Uterus (tissue), 4 donors: ENCODE results near the gene NDUFAF4. TPM values are rescaled to one million over a fixed set of nuclear protein-coding genes. Genes with fewer than 3 reads are reported as not detected.

Experiments
- DNase-seq, 2 donors: peaks; one replicate each; pipeline ENCODE4 v3.0.0-alpha.2; 2019 to 2020
- H3K27ac ChIP-seq, 2 donors: fragments of 200-600 bp; sonication (generic); 1 replicate in 1 of 2; 2 replicates in 1 of 2; pipeline ENCODE4 v1.5.1; 2016 to 2018
- H3K27me3 ChIP-seq, 2 donors: fragments of 200-600 bp; sonication (generic); one replicate each; pipeline ENCODE4 v1.5.1; 2018 to 2019; ENCODE audit warnings: control low read depth in 1 of 2
- H3K36me3 ChIP-seq, 2 donors: fragments of 200-600 bp; sonication (generic); one replicate each; pipeline ENCODE4 v1.5.1; 2019; ENCODE audit warnings: control low read depth in 1 of 2
- H3K4me1 ChIP-seq, 2 donors: fragments of 200-600 bp; sonication (generic); one replicate each; pipeline ENCODE4 v1.5.1; 2018 to 2019; ENCODE audit warnings: control low read depth in 1 of 2
- H3K4me3 ChIP-seq, 2 donors: fragments of 200-600 bp; sonication (generic); 1 replicate in 1 of 2; 2 replicates in 1 of 2; pipeline ENCODE4 v1.5.1; 2018 to 2019; ENCODE audit warnings: mild to moderate bottlenecking in 1 of 2
- H3K9me3 ChIP-seq, 2 donors: fragments of 200-600 bp; sonication (generic); one replicate each; pipeline ENCODE4 v1.5.1; 2019; ENCODE audit warnings: control low read depth in 1 of 2
- CTCF ChIP-seq, 4 experiments: fragments of 200-600 bp in 2 of 4; fragments of 450-650 bp in 2 of 4; sonication (generic) in 2 of 4; IDR thresholded peaks; one replicate each; pipeline ENCODE4 v1.5.1; 2016 to 2019; ENCODE audit warnings: antibody characterized with exemption in 4 of 4, mild to moderate bottlenecking in 2 of 4, moderate library complexity in 1 of 4
- POLR2A ChIP-seq, 2 donors: fragments of 450-650 bp; IDR thresholded peaks; one replicate each; pipeline ENCODE4 v1.6.1; 2016; ENCODE audit warnings: antibody characterized with exemption in 2 of 2, mild to moderate bottlenecking in 1 of 2, moderate library complexity in 1 of 2
- intact Hi-C: fragments of 100-400 bp; cut with DNase I; formaldehyde crosslinking; loops from one replicate; pipeline ENCODE4 v1.15.1; 2023; ENCODE audit warnings: low total_unique reads
- total RNA-seq, 4 donors: library from RNA; depleted of rRNA in 3 of 4; stranded (reverse); fragments of >200 nt in 3 of 4; gene quantifications; one replicate each; pipeline versions ENCODE4 v1.1.0 to v1.2.4, GENCODE V29; 2014 to 2023
- donor health status: DM: yes; HTN: yes; CAD: no.

Gene NDUFAF4
- total RNA-seq, 4 donors from 2014 or later: 21.1 to 88.6 (median 29.1) TPM

GRCh38 chr6:96926425-96926824, 28.7 kb upstream of the NDUFAF4 start:
- intact Hi-C loops: no loop called here
- H3K4me1 ChIP-seq: no peaks in the 10 kb centered on the region
- H3K27ac ChIP-seq: no peak overlapping the region
- no peaks in the 10 kb centered on the region for H3K36me3 ChIP-seq
- DNase-seq: no peak
- H3K4me3 ChIP-seq: no peak overlapping the region
- TF ChIP-seq CTCF (IDR thresholded peaks at IDR 0.05) (no peak), POLR2A (IDR thresholded peaks at IDR 0.05) (no peak)
- H3K27me3 ChIP-seq: no peaks in the 10 kb centered on the region
- H3K9me3 ChIP-seq: no peaks in the 10 kb centered on the region

- no peaks in the 10 kb centered on the region for H3K27me3 ChIP-seq
- no peaks in the 10 kb centered on the region for H3K36me3 ChIP-seq
- peak overlapping the region in 1 of 2 donors; percentile 69 for H3K4me3 ChIP-seq
- no peaks in the 10 kb centered on the region for H3K4me1 ChIP-seq
- no peak for DNase-seq
- H3K27ac ChIP-seq: no peak overlapping the region
- no peaks in the 10 kb centered on the region for H3K9me3 ChIP-seq
- TF ChIP-seq CTCF (IDR thresholded peaks at IDR 0.05) (no peak), POLR2A (IDR thresholded peaks at IDR 0.05) (no peak)
- intact Hi-C loops: no loop called here
Measured at GRCh38 chr6:96925290-96925687, 27.6 kb upstream of the NDUFAF4 start.

- no peak for TF ChIP-seq POLR2A (IDR thresholded peaks at IDR 0.05)
- intact Hi-C loops: no loop called here
- Histone ChIP-seq H3K4me1 (no peaks in the 10 kb centered on the region), H3K9me3 (no peaks in the 10 kb centered on the region), H3K36me3 (no peaks in the 10 kb centered on the region), H3K27ac (peak overlapping the region; percentile 69 to 82), H3K4me3 (peak overlapping the region; percentile 50 to 69), H3K27me3 (no peaks in the 10 kb centered on the region)
- no peak for DNase-seq
Measured at GRCh38 chr6:96923871-96924493, 26.3 kb upstream of the NDUFAF4 start.

GRCh38 chr6:96923400-96923799, 25.7 kb upstream of the NDUFAF4 start:
- intact Hi-C loops: no loop called here
- TF ChIP-seq CTCF (IDR thresholded peaks at IDR 0.05) (no peak), POLR2A (IDR thresholded peaks at IDR 0.05) (no peak)
- no peaks in the 10 kb centered on the region for H3K27me3 ChIP-seq
- peak overlapping the region; percentile 69 to 82 for H3K27ac ChIP-seq
- DNase-seq: no peak
- H3K9me3 ChIP-seq: no peaks in the 10 kb centered on the region
- H3K4me1 ChIP-seq: no peaks in the 10 kb centered on the region
- no peaks in the 10 kb centered on the region for H3K36me3 ChIP-seq
- no peak overlapping the region for H3K4me3 ChIP-seq

GRCh38 chr6:96917098-96917497, 19.4 kb upstream of the NDUFAF4 start:
- DNase-seq: no peak
- Histone ChIP-seq H3K36me3 (no peaks in the 10 kb centered on the region), H3K4me1 (no peaks in the 10 kb centered on the region), H3K27me3 (no peaks in the 10 kb centered on the region), H3K9me3 (no peaks in the 10 kb centered on the region), H3K4me3 (no peak overlapping the region), H3K27ac (no peak overlapping the region)
- intact Hi-C loops: no loop called here
- TF ChIP-seq CTCF (IDR thresholded peaks at IDR 0.05): no peak
- no peak for TF ChIP-seq POLR2A (IDR thresholded peaks at IDR 0.05)

- no peak overlapping the region for H3K27ac ChIP-seq
- H3K4me1 ChIP-seq: no peaks in the 10 kb centered on the region
- no peaks in the 10 kb centered on the region for H3K27me3 ChIP-seq
- intact Hi-C loops: no loop called here
- DNase-seq: no peak
- no peaks in the 10 kb centered on the region for H3K9me3 ChIP-seq
- H3K36me3 ChIP-seq: no peaks in the 10 kb centered on the region
- TF ChIP-seq CTCF (IDR thresholded peaks at IDR 0.05): no peak
- no peak for TF ChIP-seq POLR2A (IDR thresholded peaks at IDR 0.05)
- H3K4me3 ChIP-seq: no peak overlapping the region
Measured at GRCh38 chr6:96913621-96914020, 15.9 kb upstream of the NDUFAF4 start.
